ENCODE data around the gene TCF7L2. TPM values are rescaled to one million over a fixed set of nuclear protein-coding genes. Genes with fewer than 3 reads are reported as not detected.

Gene TCF7L2
- total and polyA plus RNA-seq, 9 donors, result 21.1 to 41.7 (median 34.5) TPM

DNA sequence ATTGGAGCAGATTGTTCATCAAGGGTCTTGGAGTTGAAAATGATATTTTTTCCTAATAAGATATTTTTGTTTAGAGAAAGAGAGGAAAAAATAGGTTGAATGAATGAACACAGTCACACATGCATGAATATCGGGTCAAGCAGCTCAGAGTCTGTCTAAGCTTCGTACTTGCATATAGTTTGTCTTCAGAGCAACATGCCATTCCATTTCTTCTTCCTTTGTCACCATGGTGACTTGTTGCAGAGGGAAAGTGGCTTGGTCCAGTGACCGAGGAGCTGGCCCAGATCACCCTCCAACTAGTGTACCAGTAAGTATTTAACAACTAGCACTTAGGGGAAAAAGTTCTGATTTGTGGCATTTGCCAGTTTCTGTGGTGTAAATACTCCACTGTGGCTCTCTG lies 232.1 kb downstream of the TCF7L2 start:
- TF ChIP-seq, protein P1, sequence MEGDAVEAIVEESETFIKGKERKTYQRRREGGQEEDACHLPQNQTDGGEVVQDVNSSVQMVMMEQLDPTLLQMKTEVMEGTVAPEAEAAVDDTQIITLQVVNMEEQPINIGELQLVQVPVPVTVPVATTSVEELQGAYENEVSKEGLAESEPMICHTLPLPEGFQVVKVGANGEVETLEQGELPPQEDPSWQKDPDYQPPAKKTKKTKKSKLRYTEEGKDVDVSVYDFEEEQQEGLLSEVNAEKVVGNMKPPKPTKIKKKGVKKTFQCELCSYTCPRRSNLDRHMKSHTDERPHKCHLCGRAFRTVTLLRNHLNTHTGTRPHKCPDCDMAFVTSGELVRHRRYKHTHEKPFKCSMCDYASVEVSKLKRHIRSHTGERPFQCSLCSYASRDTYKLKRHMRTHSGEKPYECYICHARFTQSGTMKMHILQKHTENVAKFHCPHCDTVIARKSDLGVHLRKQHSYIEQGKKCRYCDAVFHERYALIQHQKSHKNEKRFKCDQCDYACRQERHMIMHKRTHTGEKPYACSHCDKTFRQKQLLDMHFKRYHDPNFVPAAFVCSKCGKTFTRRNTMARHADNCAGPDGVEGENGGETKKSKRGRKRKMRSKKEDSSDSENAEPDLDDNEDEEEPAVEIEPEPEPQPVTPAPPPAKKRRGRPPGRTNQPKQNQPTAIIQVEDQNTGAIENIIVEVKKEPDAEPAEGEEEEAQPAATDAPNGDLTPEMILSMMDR (IDR thresholded peaks at IDR 0.05), result no peak
- no peak for TF ChIP-seq EP300 (IDR thresholded peaks at IDR 0.05)
- TF ChIP-seq POLR2A (IDR thresholded peaks at IDR 0.05), result no peak
- WGBS, 3 donors, result 94 to 98% (median 97%) methylated on average over 3 of the region's 3 CpGs
- Histone ChIP-seq H3K27ac (no peak overlapping the region), H3K4me3 (no peak overlapping the region), H3K27me3 (no peaks in the 10 kb centered on the region), H3K9me3 (no peaks in the 10 kb centered on the region), H3K36me3 (no peaks in the 10 kb centered on the region), H3K4me1 (ENCODE audit: insufficient read depth) (peaks cover 8% of the 10 kb centered on the region)
- intact Hi-C loops (cut with DNase I), result no loop called here
- no peak for DNase-seq

DNA sequence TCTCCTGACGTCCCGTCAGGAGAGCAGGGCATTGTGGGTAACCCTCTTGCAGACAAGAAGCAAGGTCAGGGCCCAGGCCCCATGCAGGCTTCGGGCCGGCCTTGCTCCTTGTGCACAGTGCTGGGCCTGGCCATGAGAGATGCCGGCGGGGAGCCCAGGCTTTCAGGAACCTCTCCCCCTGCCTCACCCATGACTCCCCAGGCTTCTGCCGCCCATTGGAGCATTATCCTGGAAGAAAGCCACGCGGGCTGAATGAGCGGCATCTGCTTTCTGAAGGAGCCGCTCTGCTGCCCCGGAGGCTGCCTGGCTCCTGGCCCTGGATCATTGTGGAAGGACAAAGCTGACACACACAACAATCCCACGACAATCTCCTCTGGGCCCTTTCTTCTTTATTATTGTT lies 233.5 kb downstream of the TCF7L2 start:
- Histone ChIP-seq H3K4me3 (no peak overlapping the region), H3K27me3 (no peaks in the 10 kb centered on the region), H3K27ac (no peak overlapping the region), H3K4me1 (ENCODE audit: insufficient read depth) (peaks cover 9% of the 10 kb centered on the region), H3K36me3 (no peaks in the 10 kb centered on the region), H3K9me3 (no peaks in the 10 kb centered on the region)
- DNase-seq, result no peak
- TF ChIP-seq POLR2A (IDR thresholded peaks at IDR 0.05), result no peak
- TF ChIP-seq, protein P1 (IDR thresholded peaks at IDR 0.05), result no peak
- no peak for TF ChIP-seq EP300 (IDR thresholded peaks at IDR 0.05)
- intact Hi-C loops (cut with DNase I), result no loop called here
- WGBS, 3 donors, result 89 to 91% (median 89%) methylated on average over 13 of the region's 13 CpGs

DNA sequence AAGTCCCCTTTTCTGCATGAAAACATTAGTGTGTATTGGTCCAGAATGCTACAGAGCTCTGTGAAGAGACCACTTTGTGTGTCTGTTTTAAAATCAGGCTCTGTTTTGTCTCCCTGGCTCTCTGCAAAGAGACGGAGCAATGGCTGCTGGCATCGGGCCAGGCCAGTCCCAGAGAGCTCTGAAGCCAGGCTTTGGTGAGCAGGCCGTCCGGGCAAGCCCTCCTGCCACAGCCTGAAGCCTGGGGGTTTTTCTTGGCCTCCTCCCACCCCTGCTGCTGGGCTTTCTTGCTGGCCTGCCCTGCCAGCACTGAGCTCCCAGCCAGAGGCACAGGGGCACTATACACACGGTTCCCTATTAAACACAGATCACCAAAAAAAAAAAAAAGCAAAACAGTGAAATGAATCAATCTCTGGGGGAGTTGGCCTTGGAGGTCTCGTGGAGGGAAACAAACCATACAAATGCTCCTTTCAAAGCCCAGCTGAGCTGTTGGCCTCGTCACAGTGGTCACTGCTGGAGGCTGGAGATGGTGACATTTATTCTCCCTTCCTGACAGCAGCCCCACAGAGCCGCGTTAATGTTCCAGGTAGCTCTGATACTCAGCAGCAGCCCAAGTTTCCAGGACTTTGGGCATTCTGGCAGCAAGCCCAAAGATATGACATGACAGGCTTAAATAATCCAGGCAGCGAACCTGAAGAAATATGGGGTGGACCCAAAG lies 237.2 kb downstream of the TCF7L2 start:
- Histone ChIP-seq H3K4me1 (ENCODE audit: insufficient read depth) (peaks cover 5% of the 10 kb centered on the region), H3K36me3 (no peaks in the 10 kb centered on the region), H3K4me3 (no peak overlapping the region), H3K27me3 (no peaks in the 10 kb centered on the region), H3K27ac (no peak overlapping the region), H3K9me3 (no peaks in the 10 kb centered on the region)
- no peak for TF ChIP-seq POLR2A (IDR thresholded peaks at IDR 0.05)
- 19 to 37% (median 26%) methylated on average over 10 of the region's 10 CpGs for WGBS, 3 donors
- DNase-seq, result peak; percentile 37 to 73 (median 62)
- intact Hi-C loops (cut with DNase I), result no loop called here

DNA sequence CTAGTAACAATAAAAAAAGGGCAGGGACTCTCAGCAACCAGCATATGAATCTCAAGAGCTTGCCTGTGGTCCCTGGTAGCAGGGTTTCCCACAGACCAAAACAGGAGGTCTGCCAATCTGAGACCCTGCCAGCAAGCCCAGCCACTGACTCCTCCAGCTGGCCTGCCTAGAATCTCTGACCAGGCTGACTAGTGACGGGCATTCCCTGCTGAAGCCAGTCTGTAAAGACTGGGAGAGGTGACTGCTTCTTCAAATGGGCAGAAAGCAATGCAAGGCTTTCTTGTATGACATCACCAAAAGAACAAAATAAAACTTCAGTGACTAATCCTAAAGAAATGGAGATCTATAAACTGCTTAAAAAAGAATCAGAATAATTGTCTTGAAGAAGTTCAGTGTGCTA lies 249.4 kb downstream of the TCF7L2 start:
- no peak for DNase-seq
- Histone ChIP-seq H3K27me3 (no peaks in the 10 kb centered on the region), H3K36me3 (no peaks in the 10 kb centered on the region), H3K4me3 (no peak overlapping the region), H3K4me1 (ENCODE audit: insufficient read depth) (no peaks in the 10 kb centered on the region), H3K9me3 (no peaks in the 10 kb centered on the region), H3K27ac (no peak overlapping the region)
- TF ChIP-seq POLR2A (IDR thresholded peaks at IDR 0.05), result no peak
- TF ChIP-seq, protein P1 (IDR thresholded peaks at IDR 0.05), result no peak
- WGBS, 3 donors, result 79 to 94% (median 86%) methylated on average over 1 of the region's 1 CpG
- intact Hi-C loops (cut with DNase I), result no loop called here

DNA sequence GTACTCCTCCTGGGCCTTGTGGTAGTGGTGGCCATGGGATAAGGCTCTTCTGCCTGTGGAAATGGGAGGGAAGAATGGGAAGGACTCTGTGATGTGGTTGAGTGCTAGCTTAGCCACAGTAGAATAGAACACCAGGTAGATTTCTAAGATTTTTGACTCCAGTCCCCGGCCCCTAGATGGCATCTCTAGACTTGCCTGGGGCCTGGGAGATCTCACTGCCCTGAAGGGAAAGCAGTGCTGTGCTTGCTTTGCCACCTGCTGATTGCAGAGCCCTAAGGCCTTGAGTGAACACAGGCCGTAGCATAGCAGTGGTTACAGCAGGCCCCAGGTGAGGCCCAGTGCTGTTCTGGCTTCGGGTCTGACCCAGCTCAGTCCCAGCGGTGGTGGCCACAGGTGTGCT lies 252.0 kb downstream of the TCF7L2 start:
- Histone ChIP-seq H3K4me3 (no peak overlapping the region), H3K27me3 (no peaks in the 10 kb centered on the region), H3K36me3 (no peaks in the 10 kb centered on the region), H3K9me3 (no peaks in the 10 kb centered on the region), H3K27ac (no peak overlapping the region), H3K4me1 (ENCODE audit: insufficient read depth) (no peaks in the 10 kb centered on the region)
- WGBS, 3 donors, result 93 to 95% (median 93%) methylated on average over 4 of the region's 4 CpGs
- DNase-seq, result no peak
- TF ChIP-seq, protein P1 (IDR thresholded peaks at IDR 0.05), result no peak
- TF ChIP-seq POLR2A (IDR thresholded peaks at IDR 0.05), result no peak
- TF ChIP-seq EP300 (IDR thresholded peaks at IDR 0.05), result no peak
- intact Hi-C loops (cut with DNase I), result no loop called here

All from ovary (tissue), 9 donors.